Caco-2 (cell line): Measurements from ENCODE around the gene GBA3. TPM values are rescaled to one million over a fixed set of nuclear protein-coding genes. Genes with fewer than 3 reads are reported as not detected.

Experiments
- BruUV-seq: library from RNA; stranded (reverse); fragments of 400-500 nt; replicated peaks from 2 replicates; lab custom pipeline; 2021; lab: Mats Ljungman, UMichigan
- CTCF ChIA-PET: fragments of 300-600 bp; sonication (Branson Sonifier 250); formaldehyde crosslinking; loops from one replicate; lab custom pipeline; 2022; ENCODE audit warnings: antibody characterized with exemption; lab: Charles Lee
- POLR2A ChIA-PET: fragments of 300-600 bp; sonication (Branson Sonifier 250); formaldehyde crosslinking; loops from one replicate; lab custom pipeline; 2022; ENCODE audit warnings: antibody characterized with exemption; lab: Charles Lee
- DNase-seq, 2 experiments: peaks; one replicate each; pipeline versions ENCODE4 v3.0.0 to v3.0.0-alpha.2; 2020 to 2022
- H3K27me3 ChIP-seq: replicated peaks from 2 replicates; pipeline ENCODE4 v1.6.0; 2011; ENCODE audit warnings: low read length; ENCODE audit not compliant: control insufficient read depth, insufficient read depth
- H3K36me3 ChIP-seq: 2 replicates; pipeline ENCODE4 v1.5.1; 2011; ENCODE audit warnings: low read length; ENCODE audit not compliant: control insufficient read depth, insufficient read depth
- H3K4me1 ChIP-seq: fragments of 250-450 bp; sonication (Bioruptor Pico); 2 replicates; pipeline ENCODE4 v1.5.1; 2020; ENCODE audit warnings: mild to moderate bottlenecking
- H3K4me3 ChIP-seq: 2 replicates; pipeline ENCODE4 v1.5.1; 2011; ENCODE audit warnings: low read depth, mild to moderate bottlenecking, control low read depth, low read length
- H3K9me3 ChIP-seq: fragments of 250-450 bp; sonication (Bioruptor Pico); 2 replicates; pipeline ENCODE4 v1.5.1; 2020; ENCODE audit warnings: mild to moderate bottlenecking, moderate library complexity
- H3K27ac Mint-ChIP-seq: one replicate; pipeline ENCODE4 v1.8.0; 2022; ENCODE audit warnings: mixed read lengths; ENCODE audit not compliant: unreplicated experiment
- H3K27me3 Mint-ChIP-seq: one replicate; pipeline ENCODE4 v1.8.0; 2022; ENCODE audit warnings: mixed read lengths; ENCODE audit not compliant: insufficient read depth, unreplicated experiment
- H3K36me3 Mint-ChIP-seq: one replicate; pipeline ENCODE4 v1.8.0; 2022; ENCODE audit warnings: mild to moderate bottlenecking, mixed read lengths; ENCODE audit not compliant: insufficient read depth, unreplicated experiment
- H3K4me1 Mint-ChIP-seq: one replicate; pipeline ENCODE4 v1.8.0; 2022; ENCODE audit warnings: low read depth, mixed read lengths; ENCODE audit not compliant: unreplicated experiment
- H3K4me3 Mint-ChIP-seq: one replicate; pipeline ENCODE4 v1.8.0; 2022; ENCODE audit warnings: mild to moderate bottlenecking, moderate library complexity, mixed read lengths; ENCODE audit not compliant: unreplicated experiment
- H3K9me3 Mint-ChIP-seq: one replicate; pipeline ENCODE4 v1.8.0; 2022; ENCODE audit warnings: mixed read lengths; ENCODE audit not compliant: unreplicated experiment
- CTCF ChIP-seq, 2 experiments: fragments of 200-600 bp in 1 of 2; IDR thresholded peaks; 1 replicate in 1 of 2; 2 replicates in 1 of 2; pipeline versions ENCODE4 v1.5.1 to v1.8.0; 2011 to 2022; ENCODE audit warnings: antibody characterized with exemption in 1 of 2, control low read depth in 1 of 2, inconsistent platforms in 1 of 2, low read depth in 1 of 2, low read length in 1 of 2, mild to moderate bottlenecking in 1 of 2, moderate library complexity in 1 of 2; ENCODE audit not compliant: insufficient read depth in 1 of 2, severe bottlenecking in 1 of 2, unreplicated experiment in 1 of 2
- intact Hi-C: fragments of 100-400 bp; cut with micrococcal nuclease; formaldehyde crosslinking; loops from one replicate; pipeline ENCODE4 v1.10.0; 2022; ENCODE audit not compliant: unreplicated experiment
- total RNA-seq: library from RNA; stranded (reverse); gene quantifications from 2 replicates; pipeline ENCODE4 v1.2.3, GENCODE V29; 2022

Gene GBA3
- total RNA-seq, 1 experiment from 2014 or later = 0.25 TPM

GRCh38 chr4:22814906-22815305, 122.2 kb downstream of the GBA3 start:
- intact Hi-C loops = no loop called here
- Histone ChIP-seq H3K4me3 (no peak overlapping the region), H3K36me3 (no peaks in the 10 kb centered on the region), H3K27me3 (no peaks in the 10 kb centered on the region), H3K4me1 (no peaks in the 10 kb centered on the region), H3K9me3 (no peaks in the 10 kb centered on the region)
- no peak overlapping the region for H3K4me3 Mint-ChIP-seq
- no peaks in the 10 kb centered on the region for H3K27me3 Mint-ChIP-seq
- no peaks in the 10 kb centered on the region for H3K9me3 Mint-ChIP-seq
- no TSS peak for BruUV-seq
- CTCF ChIA-PET = no interaction called here
- H3K27ac Mint-ChIP-seq = no peak overlapping the region
- no peaks in the 10 kb centered on the region for H3K4me1 Mint-ChIP-seq
- H3K36me3 Mint-ChIP-seq = no peaks in the 10 kb centered on the region
- POLR2A ChIA-PET = no interaction called here
- no peak for DNase-seq
- TF ChIP-seq CTCF (IDR thresholded peaks at IDR 0.05; ENCODE audit: insufficient read depth in 1 of 2, low read depth in 1 of 2, low read length in 1 of 2, severe bottlenecking in 1 of 2, unreplicated experiment in 1 of 2) = no peak

- H3K36me3 ChIP-seq = no peaks in the 10 kb centered on the region
- POLR2A ChIA-PET = no interaction called here
- no peaks in the 10 kb centered on the region for H3K27me3 ChIP-seq
- no peak overlapping the region for H3K4me3 ChIP-seq
- no peaks in the 10 kb centered on the region for H3K4me1 ChIP-seq
- CTCF ChIA-PET = no interaction called here
- no peak overlapping the region for H3K27ac Mint-ChIP-seq
- no peak for TF ChIP-seq CTCF (IDR thresholded peaks at IDR 0.05; ENCODE audit: insufficient read depth in 1 of 2, low read depth in 1 of 2, low read length in 1 of 2, severe bottlenecking in 1 of 2, unreplicated experiment in 1 of 2)
- no peaks in the 10 kb centered on the region for H3K36me3 Mint-ChIP-seq
- no TSS peak for BruUV-seq
- no peaks in the 10 kb centered on the region for H3K27me3 Mint-ChIP-seq
- no peaks in the 10 kb centered on the region for H3K4me1 Mint-ChIP-seq
- no peaks in the 10 kb centered on the region for H3K9me3 ChIP-seq
- H3K4me3 Mint-ChIP-seq = no peak overlapping the region
- no peaks in the 10 kb centered on the region for H3K9me3 Mint-ChIP-seq
- intact Hi-C loops = no loop called here
- no peak for DNase-seq
Observed at GRCh38 chr4:22824091-22824490, 131.4 kb downstream of the GBA3 start.

GRCh38 chr4:22842360-22843018, 149.8 kb downstream of the GBA3 start:
- Mint-ChIP-seq H3K27ac (no peak overlapping the region), H3K4me1 (no peaks in the 10 kb centered on the region), H3K36me3 (no peaks in the 10 kb centered on the region), H3K27me3 (no peaks in the 10 kb centered on the region), H3K9me3 (no peaks in the 10 kb centered on the region), H3K4me3 (no peak overlapping the region)
- TF ChIP-seq CTCF (IDR thresholded peaks at IDR 0.05; ENCODE audit: insufficient read depth in 1 of 2, low read depth in 1 of 2, low read length in 1 of 2, severe bottlenecking in 1 of 2, unreplicated experiment in 1 of 2) = no peak
- H3K4me1 ChIP-seq = no peaks in the 10 kb centered on the region
- POLR2A ChIA-PET = no interaction called here
- intact Hi-C loops = no loop called here
- no peak overlapping the region for H3K4me3 ChIP-seq
- no TSS peak for BruUV-seq
- CTCF ChIA-PET = no interaction called here
- H3K36me3 ChIP-seq = no peaks in the 10 kb centered on the region
- no peaks in the 10 kb centered on the region for H3K27me3 ChIP-seq
- DNase-seq = no peak
- H3K9me3 ChIP-seq = no peaks in the 10 kb centered on the region
